Common myeloid progenitor, CD34-positive (primary cell): ENCODE results near the gene BBC3.

Experiments
- CTCF ChIA-PET: fragments of 350-600 bp; sonication (Branson Sonifier 250); formaldehyde crosslinking; loops from one replicate; lab custom pipeline; 2021; ENCODE audit warnings: antibody characterized with exemption; lab: Charles Lee
- POLR2A ChIA-PET: fragments of 350-600 bp; sonication (Branson Sonifier 250); formaldehyde crosslinking; loops from one replicate; lab custom pipeline; 2021; ENCODE audit warnings: antibody characterized with exemption; lab: Charles Lee
- DNase-seq, 3 donors: peaks; one replicate each; pipeline versions ENCODE4 v3.0.0 to v3.0.0-alpha.2; 2013
- H3K27ac ChIP-seq, 2 experiments: 1 replicate in 1 of 2; 2 replicates in 1 of 2; pipeline ENCODE4 v1.7.0; 2013; ENCODE audit warnings: inconsistent platforms in 2 of 2, low read length in 2 of 2, mild to moderate bottlenecking in 2 of 2, low read depth in 1 of 2, moderate library complexity in 1 of 2; ENCODE audit not compliant: severe bottlenecking in 2 of 2, insufficient read depth in 1 of 2, poor library complexity in 1 of 2
- H3K27me3 ChIP-seq, 5 experiments: replicated peaks in 2 of 5; 1 replicate in 3 of 5; 2 replicates in 2 of 5; pipeline versions ENCODE4 v1.6.1 to v1.7.0; 2013; ENCODE audit warnings: low read length in 4 of 5, mild to moderate bottlenecking in 2 of 5, moderate library complexity in 2 of 5, inconsistent platforms in 1 of 5; ENCODE audit not compliant: insufficient read depth in 5 of 5, control insufficient read depth in 4 of 5
- H3K36me3 ChIP-seq, 4 experiments: 1 replicate in 2 of 4; 2 replicates in 2 of 4; pipeline versions ENCODE4 v1.6.1 to v1.7.0; 2013; ENCODE audit warnings: low read length in 3 of 4, control low read depth in 1 of 4, mild to moderate bottlenecking in 1 of 4; ENCODE audit not compliant: control insufficient read depth in 4 of 4, insufficient read depth in 4 of 4
- H3K4me1 ChIP-seq, 4 experiments: 1 replicate in 3 of 4; 2 replicates in 1 of 4; pipeline versions ENCODE4 v1.6.1 to v1.7.1; 2013; ENCODE audit warnings: low read length in 3 of 4, mild to moderate bottlenecking in 3 of 4, control low read depth in 1 of 4, inconsistent platforms in 1 of 4, moderate library complexity in 1 of 4; ENCODE audit not compliant: control insufficient read depth in 4 of 4, insufficient read depth in 4 of 4; ENCODE audit errors: control extremely low read depth in 1 of 4
- H3K4me3 ChIP-seq, 7 experiments: 1 replicate in 4 of 7; 2 replicates in 3 of 7; pipeline versions ENCODE4 v1.5.1 to v1.7.0; 2013; ENCODE audit warnings: mild to moderate bottlenecking in 7 of 7, low read length in 6 of 7, moderate library complexity in 6 of 7, inconsistent platforms in 2 of 7, low read depth in 2 of 7, control low read depth in 1 of 7; ENCODE audit not compliant: insufficient read depth in 4 of 7, control insufficient read depth in 1 of 7; ENCODE audit errors: extremely low read depth in 1 of 7
- H3K9me3 ChIP-seq, 5 experiments: 1 replicate in 4 of 5; 2 replicates in 1 of 5; pipeline versions ENCODE4 v1.6.1 to v1.7.1; 2013; ENCODE audit warnings: low read length in 4 of 5, mild to moderate bottlenecking in 2 of 5, inconsistent platforms in 1 of 5, low read depth in 1 of 5, moderate library complexity in 1 of 5; ENCODE audit not compliant: control insufficient read depth in 4 of 5, insufficient read depth in 2 of 5; ENCODE audit errors: control extremely low read depth in 1 of 5
- WGBS: methylation state at CpG from one replicate; pipeline ENCODE4 v1.1.5; 2013; ENCODE audit not compliant: insufficient coverage; 5-methylcytosine and 5-hydroxymethylcytosine counted together

BBC3 gene

GRCh38 chr19:47215581-47215980 is 15.4 kb downstream of the BBC3 start:
- DNase-seq, result no peak
- H3K27ac ChIP-seq, result no peak overlapping the region
- ChIA-PET POLR2A (interaction anchor here (2.6 kb wide), 1 partner anchor 10 kb away, joined by 9 read pairs; no protein-coding TSS in a partner anchor), CTCF (interaction anchor here (0.8 to 2.7 kb wide), 3 partner anchors 8 to 10 kb away, joined by 3 to 12 read pairs (median 3); no protein-coding TSS in a partner anchor)
- peaks cover 0 to 2% (median 0%) of the 10 kb centered on the region in 4 experiments for H3K36me3 ChIP-seq
- WGBS, result 89% methylated on average over 5 of the region's 5 CpGs
- H3K9me3 ChIP-seq, result no peaks in the 10 kb centered on the region
- H3K4me1 ChIP-seq, result peaks cover 2 to 8% (median 8%) of the 10 kb centered on the region in 4 experiments
- no peak overlapping the region for H3K4me3 ChIP-seq
- H3K27me3 ChIP-seq, result no peaks in the 10 kb centered on the region

DNA sequence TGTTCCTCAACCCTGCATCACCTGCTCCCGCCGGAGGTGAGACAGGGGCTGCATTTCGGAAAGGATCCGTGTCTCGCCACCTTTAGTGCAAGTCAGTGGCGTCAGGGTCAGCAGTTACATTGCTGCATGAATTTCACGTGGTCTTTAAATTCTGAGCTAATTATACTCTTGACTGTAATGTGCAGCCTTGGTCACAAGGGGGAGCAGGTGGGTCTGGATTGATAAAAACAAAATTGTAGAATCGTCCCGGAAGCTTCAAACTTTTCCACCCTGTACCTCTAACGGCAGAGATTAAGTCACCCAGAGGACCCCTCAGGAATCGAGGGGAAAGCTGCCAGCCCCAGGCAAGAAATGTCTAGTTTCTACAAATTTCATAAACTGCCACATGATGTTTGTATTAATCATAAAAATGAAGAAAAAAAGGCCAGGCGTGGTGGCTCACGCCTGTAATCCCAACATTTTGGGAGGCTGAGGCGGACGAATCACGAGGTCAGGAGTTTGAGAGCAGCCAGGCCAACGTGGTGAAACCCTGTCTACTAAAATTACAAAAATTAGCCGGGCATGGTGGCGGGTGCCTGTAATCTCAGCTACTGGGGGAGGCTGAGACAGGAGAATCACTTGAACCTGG is 20.2 kb downstream of the BBC3 start:
- H3K9me3 ChIP-seq, result no peaks in the 10 kb centered on the region
- POLR2A ChIA-PET, result interaction anchor here (2.8 to 3.9 kb wide), 2 partner anchors 15 to 33 kb away, joined by 19 to 28 read pairs; no protein-coding TSS in a partner anchor
- WGBS, result 33% methylated on average over 14 of the region's 19 CpGs
- no peak overlapping the region for H3K4me3 ChIP-seq
- peaks cover 8 to 49% (median 27%) of the 10 kb centered on the region in 4 experiments for H3K36me3 ChIP-seq
- DNase-seq, result peak; percentile 80 to 88 (median 81)
- no peaks in the 10 kb centered on the region for H3K27me3 ChIP-seq
- peaks cover 2 to 13% (median 11%) of the 10 kb centered on the region in 4 experiments for H3K4me1 ChIP-seq
- CTCF ChIA-PET, result interaction anchor here (0.8 to 9.4 kb wide), 23 partner anchors 11 to 130 kb away, joined by 3 to 166 read pairs (median 5); partner anchors contain the start of genes CCDC9 and INAFM1
- peak overlapping the region; percentile 54 to 82 for H3K27ac ChIP-seq

GRCh38 chr19:47210180-47210490 is 20.9 kb downstream of the BBC3 start:
- H3K4me3 ChIP-seq, result no peak overlapping the region
- no peaks in the 10 kb centered on the region for H3K27me3 ChIP-seq
- H3K27ac ChIP-seq, result no peak overlapping the region
- ChIA-PET CTCF (interaction anchor here (0.8 to 9.4 kb wide), 19 partner anchors 10 to 129 kb away, joined by 3 to 166 read pairs (median 5); partner anchors contain the start of genes CCDC9 and INAFM1), POLR2A (interaction anchor here (2.8 to 3.9 kb wide), 2 partner anchors 16 to 34 kb away, joined by 19 to 28 read pairs; no protein-coding TSS in a partner anchor)
- DNase-seq, result no peak
- no peaks in the 10 kb centered on the region for H3K9me3 ChIP-seq
- H3K4me1 ChIP-seq, result peaks cover 2 to 13% (median 11%) of the 10 kb centered on the region in 4 experiments
- H3K36me3 ChIP-seq, result peaks cover 8 to 55% (median 33%) of the 10 kb centered on the region in 4 experiments

DNA sequence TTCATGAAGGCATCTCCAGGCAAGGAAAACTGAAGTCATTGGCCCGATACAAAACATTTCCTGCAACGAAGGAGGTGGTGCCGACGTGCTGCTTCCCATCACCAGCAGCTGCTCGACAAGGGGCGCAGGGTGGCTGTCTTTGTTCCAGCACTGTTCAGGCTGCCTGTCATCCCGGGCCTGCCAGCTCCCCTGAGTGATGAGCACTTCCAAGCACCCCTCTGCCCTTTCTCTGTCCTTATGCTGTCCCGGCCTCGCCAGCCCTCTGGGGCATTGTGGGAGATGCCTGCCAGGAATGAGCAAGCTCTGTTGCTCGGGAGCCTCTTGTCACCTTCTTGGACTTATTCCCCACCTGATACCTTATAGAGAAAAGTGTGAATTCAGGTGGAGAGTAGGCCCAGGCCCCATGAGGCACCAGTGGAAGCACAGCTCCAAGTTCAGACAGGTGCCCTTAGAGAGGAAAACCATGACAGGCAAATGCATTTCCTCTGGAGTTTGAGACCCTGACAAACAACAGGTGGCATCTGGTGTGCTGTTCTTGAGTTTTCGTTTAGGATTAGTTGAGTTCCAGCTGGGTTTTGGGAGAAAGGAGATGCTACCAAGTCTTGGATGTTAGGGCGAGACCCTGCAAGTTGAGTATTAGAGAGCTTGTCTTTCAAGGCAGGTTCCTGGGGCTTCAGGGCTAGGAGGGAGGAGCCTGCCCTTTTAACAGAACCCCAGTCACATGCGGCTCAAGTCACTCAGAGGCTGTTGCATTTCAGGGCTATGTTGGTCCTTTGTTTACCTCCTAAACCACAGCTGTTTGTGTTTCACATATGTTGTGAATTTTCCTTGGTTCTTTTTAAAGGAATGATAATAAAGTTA is 21.4 kb downstream of the BBC3 start:
- DNase-seq, result no peak
- H3K4me3 ChIP-seq, result no peak overlapping the region
- no peaks in the 10 kb centered on the region for H3K27me3 ChIP-seq
- ChIA-PET POLR2A (interaction anchor here (2.8 to 3.9 kb wide), 2 partner anchors 17 to 35 kb away, joined by 19 to 28 read pairs; no protein-coding TSS in a partner anchor), CTCF (interaction anchor here (0.9 to 9.4 kb wide), 15 partner anchors 9 to 129 kb away, joined by 3 to 166 read pairs (median 5); no protein-coding TSS in a partner anchor)
- WGBS, result 88% methylated on average over 10 of the region's 13 CpGs
- H3K27ac ChIP-seq, result no peak overlapping the region
- H3K4me1 ChIP-seq, result peaks cover 2 to 13% (median 11%) of the 10 kb centered on the region in 4 experiments
- H3K36me3 ChIP-seq, result peaks cover 8 to 61% (median 36%) of the 10 kb centered on the region in 4 experiments
- no peaks in the 10 kb centered on the region for H3K9me3 ChIP-seq

GRCh38 chr19:47203254-47203653 is 27.7 kb downstream of the BBC3 start:
- CTCF ChIA-PET, result no interaction called here
- WGBS, result 92% methylated on average over 2 of the region's 3 CpGs
- H3K4me3 ChIP-seq, result no peak overlapping the region
- no peaks in the 10 kb centered on the region for H3K9me3 ChIP-seq
- POLR2A ChIA-PET, result no interaction called here
- H3K4me1 ChIP-seq, result peaks cover 0 to 2% (median 0%) of the 10 kb centered on the region in 4 experiments
- DNase-seq, result no peak
- no peak overlapping the region for H3K27ac ChIP-seq
- H3K27me3 ChIP-seq, result no peaks in the 10 kb centered on the region
- peaks cover 6 to 79% (median 40%) of the 10 kb centered on the region in 4 experiments for H3K36me3 ChIP-seq

DNA sequence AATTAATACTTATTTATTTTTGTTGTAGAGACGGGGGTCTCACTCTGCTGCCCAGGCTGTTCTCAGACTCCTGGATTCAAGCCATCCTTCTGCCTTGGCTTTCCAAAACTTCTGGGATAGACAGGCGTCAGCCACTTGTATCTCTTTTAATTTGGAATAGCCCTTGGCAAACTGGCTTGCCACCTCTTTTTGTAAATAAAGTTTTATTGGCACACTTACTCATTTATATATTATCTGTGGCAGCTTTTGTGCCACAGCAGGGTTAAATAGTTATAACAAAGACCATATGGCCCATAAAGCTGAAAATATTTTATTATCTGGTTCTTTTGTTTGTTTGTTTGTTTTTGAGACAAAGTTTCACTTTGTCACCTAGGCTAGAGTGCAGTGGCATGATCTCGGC is 30.5 kb downstream of the BBC3 start:
- no peak overlapping the region for H3K27ac ChIP-seq
- peaks cover 8 to 65% (median 26%) of the 10 kb centered on the region in 4 experiments for H3K36me3 ChIP-seq
- CTCF ChIA-PET, result interaction anchor here (0.6 to 4.9 kb wide), 3 partner anchors 11 to 44 kb away, joined by 5 to 31 read pairs (median 6); no protein-coding TSS in a partner anchor
- no CpG with 5 or more reads among the region's 3 CpGs for WGBS
- H3K4me3 ChIP-seq, result no peak overlapping the region
- no peaks in the 10 kb centered on the region for H3K27me3 ChIP-seq
- POLR2A ChIA-PET, result no interaction called here
- no peaks in the 10 kb centered on the region for H3K9me3 ChIP-seq
- no peak for DNase-seq
- no peaks in the 10 kb centered on the region for H3K4me1 ChIP-seq
